BLaER1 treated with 17β-estradiol and CSF1 and Interleukin-3, amounts not matched to agents 10 nM and 100 nM (cell line): ENCODE measurements around the gene ICAM5.

Source experiments
- H3K27ac ChIP-seq, 11 experiments: shearing (Covaris generic); formaldehyde crosslinking; 2 replicates each; pipeline ENCODE4 v1.8.1; 2022
- H3K27me3 ChIP-seq, 11 experiments: shearing (Covaris generic); formaldehyde crosslinking; 2 replicates each; pipeline ENCODE4 v1.8.1; 2022
- H3K36me3 ChIP-seq, 11 experiments: shearing (Covaris generic); formaldehyde crosslinking; 2 replicates each; pipeline ENCODE4 v1.8.1; 2022
- H3K4me1 ChIP-seq, 10 experiments: shearing (Covaris generic); formaldehyde crosslinking; 2 replicates each; pipeline ENCODE4 v1.8.1; 2022
- H3K4me2 ChIP-seq, 11 experiments: shearing (Covaris generic); formaldehyde crosslinking; 2 replicates each; pipeline ENCODE4 v1.8.1; 2022
- H3K4me3 ChIP-seq, 10 experiments: shearing (Covaris generic); formaldehyde crosslinking; 2 replicates each; pipeline ENCODE4 v1.8.1; 2022
- H3K9ac ChIP-seq, 11 experiments: shearing (Covaris generic); formaldehyde crosslinking; 2 replicates each; pipeline ENCODE4 v1.8.1; 2022
- H3K9me3 ChIP-seq, 11 experiments: shearing (Covaris generic); formaldehyde crosslinking; replicated peaks in 1 of 11; 2 replicates each; pipeline ENCODE4 v1.8.1; 2022
- H4K20me1 ChIP-seq, 11 experiments: shearing (Covaris generic); formaldehyde crosslinking; 2 replicates each; pipeline ENCODE4 v1.8.1; 2022
- Cebpa-rat ChIP-seq, 11 experiments: shearing (Covaris generic); IDR thresholded peaks; 2 replicates each; pipeline ENCODE4 v1.8.1; 2022

The ICAM5 gene

GRCh38 chr19:10317045-10317856 is 27.5 kb downstream of the ICAM5 start:
- H3K9me3 ChIP-seq: no peaks in the 10 kb centered on the region
- peaks cover 0 to 59% (median 29%) of the 10 kb centered on the region in 11 experiments; a peak in 17 of 22 replicates for H4K20me1 ChIP-seq
- H3K4me3 ChIP-seq: no peak overlapping the region
- TF ChIP-seq Cebpa-rat (IDR thresholded peaks at IDR 0.05): no peak
- no peak overlapping the region for H3K4me2 ChIP-seq
- H3K27ac ChIP-seq: no peak overlapping the region
- peaks cover 17 to 34% (median 24%) of the 10 kb centered on the region in 10 experiments for H3K4me1 ChIP-seq
- peaks cover 54 to 70% (median 60%) of the 10 kb centered on the region in 11 experiments for H3K36me3 ChIP-seq
- no peaks in the 10 kb centered on the region for H3K27me3 ChIP-seq
- no peak overlapping the region; a peak in 1 of 22 replicates for H3K9ac ChIP-seq

- Histone ChIP-seq H3K27me3 (no peaks in the 10 kb centered on the region), H3K9ac (no peak overlapping the region), H3K4me2 (no peak overlapping the region), H4K20me1 (peaks cover 0 to 66% (median 36%) of the 10 kb centered on the region in 11 experiments; a peak in 18 of 22 replicates), H3K27ac (no peak overlapping the region), H3K4me3 (no peak overlapping the region), H3K9me3 (no peaks in the 10 kb centered on the region), H3K36me3 (peaks cover 57 to 74% (median 67%) of the 10 kb centered on the region in 11 experiments), H3K4me1 (peaks cover 20 to 41% (median 31%) of the 10 kb centered on the region in 10 experiments)
- no peak for TF ChIP-seq Cebpa-rat (IDR thresholded peaks at IDR 0.05)
These were observed 28.2 kb downstream of the ICAM5 start for GRCh38 chr19:10317857-10318462.

- H4K20me1 ChIP-seq: peaks cover 0 to 77% (median 47%) of the 10 kb centered on the region in 11 experiments; a peak in 20 of 22 replicates
- H3K4me1 ChIP-seq: peaks cover 31 to 52% (median 42%) of the 10 kb centered on the region in 10 experiments
- H3K9me3 ChIP-seq: no peaks in the 10 kb centered on the region
- TF ChIP-seq Cebpa-rat (IDR thresholded peaks at IDR 0.05): no peak
- H3K36me3 ChIP-seq: peaks cover 57 to 82% (median 75%) of the 10 kb centered on the region in 11 experiments
- H3K27me3 ChIP-seq: no peaks in the 10 kb centered on the region
- H3K4me3 ChIP-seq: no peak overlapping the region
- H3K9ac ChIP-seq: no peak overlapping the region
- no peak overlapping the region for H3K27ac ChIP-seq
- H3K4me2 ChIP-seq: no peak overlapping the region
These were observed 29.3 kb downstream of the ICAM5 start for GRCh38 chr19:10318807-10319682.

- Histone ChIP-seq H3K9ac (peak overlapping the region in 5 of 11 experiments; percentile 13 to 71 (median 18); a peak in 6 of 22 replicates), H4K20me1 (peaks cover 0 to 95% (median 65%) of the 10 kb centered on the region in 11 experiments; a peak in 21 of 22 replicates)
These were observed 31.1 kb downstream of the ICAM5 start for GRCh38 chr19:10320602-10321416.

GRCh38 chr19:10321417-10321797 is 31.7 kb downstream of the ICAM5 start:
- Histone ChIP-seq H3K27ac (peak overlapping the region in 3 of 11 experiments; percentile 7 to 55 (median 25); a peak in 3 of 22 replicates), H4K20me1 (peaks cover 0 to 96% (median 70%) of the 10 kb centered on the region in 11 experiments; a peak in 21 of 22 replicates), H3K9me3 (no peaks in the 10 kb centered on the region), H3K27me3 (no peaks in the 10 kb centered on the region), H3K4me3 (no peak overlapping the region), H3K4me1 (peaks cover 24 to 57% (median 49%) of the 10 kb centered on the region in 10 experiments), H3K4me2 (peak overlapping the region in 2 of 11 experiments; percentile 87 to 91; a peak in 1 of 22 replicates), H3K36me3 (peaks cover 78 to 100% (median 95%) of the 10 kb centered on the region in 11 experiments), H3K9ac (peak overlapping the region in 3 of 11 experiments; percentile 13 to 71 (median 44); a peak in 6 of 22 replicates)
- no peak for TF ChIP-seq Cebpa-rat (IDR thresholded peaks at IDR 0.05)

More at GRCh38 chr19:10320602-10321416, 31.1 kb downstream of the ICAM5 start:
- Histone ChIP-seq H3K4me3 (no peak overlapping the region), H3K27ac (peak overlapping the region in 3 of 11 experiments; percentile 25 to 55 (median 26); a peak in 5 of 22 replicates), H3K36me3 (peaks cover 75 to 100% (median 93%) of the 10 kb centered on the region in 11 experiments), H3K9me3 (no peaks in the 10 kb centered on the region), H3K4me1 (peaks cover 24 to 56% (median 47%) of the 10 kb centered on the region in 10 experiments), H3K27me3 (no peaks in the 10 kb centered on the region), H3K4me2 (no peak overlapping the region)
- no peak for TF ChIP-seq Cebpa-rat (IDR thresholded peaks at IDR 0.05)

GRCh38 chr19:10321874-10322835 is 32.4 kb downstream of the ICAM5 start:
- Histone ChIP-seq H3K4me1 (peaks cover 32 to 62% (median 56%) of the 10 kb centered on the region in 10 experiments), H4K20me1 (peaks cover 0 to 96% (median 73%) of the 10 kb centered on the region in 11 experiments; a peak in 21 of 22 replicates), H3K36me3 (peaks cover 77 to 100% (median 92%) of the 10 kb centered on the region in 11 experiments), H3K4me2 (peak overlapping the region in 10 of 11 experiments; percentile 74 to 95 (median 87); a peak in 17 of 22 replicates), H3K27me3 (no peaks in the 10 kb centered on the region), H3K9ac (peak overlapping the region in 8 of 11 experiments; percentile 41 to 71 (median 53); a peak in 11 of 22 replicates), H3K27ac (peak overlapping the region in 9 of 11 experiments; percentile 17 to 77 (median 64); a peak in 14 of 22 replicates), H3K9me3 (no peaks in the 10 kb centered on the region), H3K4me3 (peak overlapping the region in 2 of 10 experiments; percentile 8 to 22; a peak in 1 of 20 replicates)
- no peak for TF ChIP-seq Cebpa-rat (IDR thresholded peaks at IDR 0.05)
